ENCODE data around the gene RALGPS2.
"Not testable (repeated sequence)": the region's sequence is repeated elsewhere in the genome, so short reads cannot be mapped to it uniquely, and the experiment has no call there.

RALGPS2 gene

DNA sequence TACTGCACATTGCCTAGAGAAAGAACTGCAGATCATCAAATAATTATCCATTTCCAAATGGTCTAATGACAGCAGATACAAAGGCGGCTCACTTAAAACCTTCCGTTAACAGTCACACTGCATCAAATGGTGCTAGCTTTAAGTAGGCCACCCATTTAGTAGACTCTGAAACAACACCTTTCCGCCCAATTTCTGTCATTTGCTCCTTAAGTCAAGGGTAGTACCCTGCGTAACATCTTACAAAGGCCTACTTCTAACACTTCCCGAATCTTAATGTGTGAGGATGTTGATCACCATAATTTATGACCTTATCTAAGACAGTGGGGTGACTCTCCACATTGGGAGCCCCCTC lies 692 bp upstream of the RALGPS2 start:
- no peak for DNase-seq (ENCODE audit: low spot score)

DNA sequence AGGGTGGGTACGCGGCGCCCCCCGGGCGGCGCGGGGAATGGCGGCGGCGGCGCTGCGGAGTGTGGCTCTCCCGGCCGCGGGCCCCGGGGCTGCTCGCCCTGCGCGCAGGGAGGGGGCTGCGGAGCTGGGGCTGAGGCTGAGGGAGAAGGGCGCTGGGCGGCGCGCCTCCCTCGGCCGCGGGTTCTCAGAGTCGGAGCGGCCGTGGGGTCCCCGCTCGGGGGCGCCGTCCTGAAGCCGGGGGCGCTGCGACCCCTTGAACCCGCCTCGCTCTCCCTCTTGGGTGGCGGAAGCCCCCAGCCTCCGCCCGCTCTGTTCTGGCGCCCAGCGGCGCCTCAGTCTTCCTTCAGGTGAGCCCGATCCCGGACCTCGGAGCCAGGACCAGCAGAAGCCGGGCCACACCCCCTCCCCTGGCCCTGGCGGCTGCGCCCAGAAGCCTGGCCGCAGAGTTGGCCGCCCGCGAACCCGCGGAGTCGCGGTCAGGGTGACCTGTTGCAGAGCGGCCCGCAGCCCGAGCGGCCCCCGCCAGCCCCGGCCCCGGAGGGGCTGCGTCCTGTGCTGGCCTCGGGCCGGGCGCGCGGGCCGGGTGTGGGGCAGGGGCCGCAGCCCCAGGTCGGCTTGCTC lies 532 bp downstream of the RALGPS2 start:
- peak; percentile 79 for DNase-seq (ENCODE audit: low spot score)

DNA sequence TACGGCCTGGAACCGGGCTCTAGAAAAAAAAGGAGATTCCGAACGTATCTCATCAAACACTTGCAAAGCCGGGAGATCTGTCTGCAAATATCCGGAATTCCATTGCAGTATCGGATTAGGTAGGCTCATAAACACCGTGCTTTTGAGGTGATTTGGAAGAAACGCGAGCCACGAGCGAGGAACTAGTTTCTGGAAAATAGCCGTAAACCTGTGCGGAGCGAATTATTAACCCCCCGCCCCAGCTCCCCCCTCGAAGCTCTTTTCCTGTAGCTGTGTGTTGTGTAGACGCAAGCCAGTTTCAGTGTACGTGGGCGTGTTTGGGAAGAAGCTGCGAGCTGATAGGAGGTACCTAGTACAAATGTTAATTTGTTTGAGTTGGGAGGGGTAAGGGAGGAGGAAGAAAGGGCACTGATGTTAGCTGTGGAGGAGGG lies 1.1 kb downstream of the RALGPS2 start:
- DNase-seq (ENCODE audit: low spot score) = peak; percentile 72

DNA sequence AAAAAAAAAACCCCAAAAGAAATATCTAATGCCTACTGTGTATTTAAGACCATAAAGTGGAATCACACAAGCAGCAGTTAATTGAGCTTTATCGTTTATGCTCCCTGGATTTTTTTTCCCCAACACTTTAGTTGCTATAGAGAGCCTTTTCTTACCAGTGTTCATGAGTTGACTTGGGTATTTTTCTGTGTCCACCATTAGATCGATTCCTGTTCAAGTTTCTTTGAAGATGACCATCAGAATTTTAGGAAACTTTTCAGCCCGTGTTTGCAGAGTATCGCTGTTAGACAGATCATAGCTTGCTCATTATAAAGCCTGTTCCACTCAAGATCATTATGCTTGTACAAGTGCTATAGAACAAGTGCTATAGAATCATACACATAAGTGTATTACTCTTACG lies 1.5 kb downstream of the RALGPS2 start:
- no peak for DNase-seq (ENCODE audit: low spot score)

DNA sequence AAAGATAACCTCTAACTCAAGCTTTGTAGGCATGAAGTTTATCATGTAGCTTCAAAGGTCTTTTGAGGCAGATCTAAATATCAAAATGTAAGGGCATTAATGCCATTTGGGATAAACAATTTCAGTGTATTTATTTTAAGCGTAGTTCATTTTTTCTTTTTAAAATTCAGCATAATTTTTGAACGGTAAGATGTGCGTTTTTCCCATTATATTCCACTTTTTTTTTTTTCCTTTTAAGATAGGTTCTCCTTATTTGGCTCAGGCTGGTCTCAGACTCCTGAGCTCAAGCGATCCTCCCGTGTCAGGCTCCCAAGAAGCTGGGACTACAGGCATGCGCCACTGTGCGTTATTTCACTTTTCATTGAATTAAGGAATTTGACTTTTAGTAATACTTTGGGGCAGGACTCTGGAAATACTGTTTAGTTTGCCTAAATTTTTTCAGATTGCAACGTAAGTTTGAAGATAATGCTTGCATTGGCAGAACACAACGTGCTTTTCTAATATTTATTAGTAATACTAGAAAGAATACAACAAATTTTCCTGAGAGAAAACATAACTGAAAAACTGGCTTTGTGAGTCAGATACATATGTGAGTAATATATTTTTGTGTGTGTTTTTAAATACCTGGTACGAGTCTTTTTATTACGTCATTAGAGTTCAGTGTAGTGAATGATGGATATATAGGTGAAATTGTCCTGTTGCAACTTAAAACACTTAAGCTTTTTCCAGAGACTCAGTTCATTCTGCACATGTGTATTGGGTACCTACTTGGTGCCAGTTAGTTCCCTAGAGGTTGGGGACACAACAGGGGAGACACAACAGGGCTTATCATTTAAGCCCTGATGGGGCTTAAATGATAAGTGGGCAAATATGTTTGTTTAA lies 2.2 kb downstream of the RALGPS2 start:
- no peak for DNase-seq (ENCODE audit: low spot score)

DNA sequence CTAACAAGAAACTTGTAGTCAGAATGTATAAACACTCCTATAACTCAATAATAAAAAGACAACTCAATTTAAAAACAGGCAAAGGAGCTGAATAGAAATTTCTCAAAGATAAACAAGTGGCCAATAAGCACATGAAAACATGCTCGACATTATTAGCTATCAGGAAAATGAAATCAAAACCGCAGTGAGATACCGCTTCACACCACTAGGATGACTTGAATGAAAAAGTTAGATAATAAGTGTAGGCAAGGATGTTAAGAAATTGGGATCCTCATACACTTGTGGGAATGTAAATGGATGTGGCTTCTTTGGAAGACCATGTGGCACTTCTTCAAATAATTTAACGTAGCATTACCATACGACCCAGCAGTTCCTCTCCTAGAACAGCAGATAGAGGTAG lies 8.9 kb downstream of the RALGPS2 start:
- no peak for DNase-seq (ENCODE audit: low spot score)

DNA sequence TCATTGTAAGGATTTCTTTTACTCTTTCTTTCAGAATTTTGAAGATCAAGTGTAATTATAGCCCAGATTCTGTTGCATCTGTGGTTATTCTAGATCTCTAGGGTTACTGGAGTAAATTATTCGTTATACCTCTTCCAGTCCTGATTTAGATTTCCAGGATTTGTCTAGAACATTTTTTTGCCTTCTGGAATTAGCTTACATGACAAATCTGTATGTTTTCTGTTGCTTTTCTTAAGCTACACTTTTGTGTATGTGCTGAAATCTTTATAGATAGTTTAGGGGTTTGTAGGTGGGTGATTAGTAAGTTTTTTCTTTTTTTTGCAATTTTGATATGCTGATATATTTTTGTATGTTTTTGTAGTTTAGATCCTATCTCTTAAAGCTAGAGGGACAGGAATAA lies 13.7 kb downstream of the RALGPS2 start:
- no peak for DNase-seq (ENCODE audit: low spot score)

DNA sequence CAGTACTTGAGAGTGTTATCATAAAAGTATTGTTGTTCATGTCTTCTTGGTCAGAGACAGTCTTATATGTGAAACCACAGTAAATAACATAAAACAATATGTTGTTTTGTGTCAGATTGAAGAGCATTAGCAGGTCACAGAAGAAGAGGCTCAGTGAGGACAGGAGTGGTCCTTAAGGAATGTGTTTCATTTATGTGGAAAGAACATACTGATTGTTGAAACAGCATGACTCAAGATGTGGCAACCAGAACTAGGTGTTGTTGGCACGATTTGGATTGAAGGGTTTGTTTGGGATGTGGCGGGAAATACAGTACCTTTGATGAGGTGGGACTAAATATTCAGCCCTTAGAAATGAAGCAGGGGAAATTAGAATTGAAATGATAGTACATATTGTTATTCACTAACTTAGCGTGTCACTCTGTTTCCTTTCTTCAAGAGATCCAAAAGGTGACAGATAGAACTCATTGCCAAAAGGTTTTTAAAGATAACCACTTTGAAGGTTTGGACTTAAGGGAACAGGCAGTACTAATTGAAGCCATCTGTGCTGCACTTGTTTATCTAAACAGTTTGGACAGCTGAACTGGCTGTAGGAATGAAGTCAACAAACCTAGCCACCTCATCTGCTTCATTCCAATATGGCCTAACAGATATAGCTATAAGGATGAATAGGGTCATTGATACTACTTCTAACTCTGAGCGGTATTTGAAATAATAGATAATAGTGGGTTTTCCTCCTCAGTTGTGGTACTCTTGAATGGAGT lies 14.4 kb downstream of the RALGPS2 start:
- DNase-seq (ENCODE audit: low spot score) = no peak

DNA sequence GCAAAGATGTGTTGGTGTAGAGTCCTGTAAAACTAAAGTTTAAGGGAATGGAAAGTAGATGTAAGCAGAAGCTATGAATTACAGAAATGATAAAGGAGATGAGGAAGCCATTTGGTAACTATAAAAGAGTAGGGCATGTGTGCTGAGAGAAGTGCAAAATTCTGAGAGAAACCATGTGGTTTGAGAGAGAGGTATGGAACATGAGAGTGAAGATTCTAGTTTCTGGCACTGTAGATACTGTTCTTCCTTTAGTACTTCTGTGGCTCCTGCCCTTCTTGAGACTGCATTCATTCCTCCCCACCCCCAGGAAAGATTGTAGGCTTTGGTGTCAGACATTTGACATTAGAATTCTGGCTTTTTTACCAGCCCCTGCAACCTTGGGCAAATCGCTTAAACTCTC lies 15.4 kb downstream of the RALGPS2 start:
- DNase-seq (ENCODE audit: low spot score) = no peak

DNA sequence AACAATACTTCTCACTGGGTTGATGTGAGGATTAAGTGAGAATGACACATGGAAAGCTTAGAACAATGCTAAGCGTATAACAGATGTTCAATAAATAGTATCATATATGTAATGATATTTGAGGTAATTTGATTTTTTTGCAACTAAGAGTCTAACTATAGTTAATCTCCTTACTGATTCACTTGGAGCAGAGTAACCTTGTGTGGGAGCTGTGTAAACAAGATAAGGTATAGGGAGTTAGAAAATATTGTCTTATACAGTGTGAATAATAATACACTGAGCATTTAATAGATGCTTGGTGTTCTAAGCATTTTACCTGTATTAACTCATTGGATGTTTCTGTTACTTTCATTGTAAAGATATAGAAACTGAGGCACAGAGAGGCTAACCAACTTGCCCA lies 15.9 kb downstream of the RALGPS2 start:
- DNase-seq (ENCODE audit: low spot score) = no peak

DNA sequence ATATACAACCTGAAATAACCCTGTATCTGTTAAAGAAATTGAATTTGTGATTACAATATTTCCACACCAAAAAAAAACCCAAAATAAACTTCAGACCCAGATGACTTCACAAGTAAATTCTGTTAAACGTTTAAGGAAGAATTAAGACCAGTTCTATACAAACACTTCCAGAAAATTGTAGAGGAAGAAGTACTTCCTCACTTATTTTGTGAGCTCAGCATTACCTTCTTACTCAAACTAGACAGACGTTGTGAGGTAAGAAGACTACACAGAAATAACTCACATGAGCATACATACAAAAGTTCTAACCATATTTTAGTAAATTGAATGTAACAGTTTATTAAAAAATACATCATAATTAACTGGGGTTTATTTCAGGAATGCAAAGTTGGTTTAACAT lies 18.8 kb downstream of the RALGPS2 start:
- DNase-seq (ENCODE audit: low spot score) = no peak

DNA sequence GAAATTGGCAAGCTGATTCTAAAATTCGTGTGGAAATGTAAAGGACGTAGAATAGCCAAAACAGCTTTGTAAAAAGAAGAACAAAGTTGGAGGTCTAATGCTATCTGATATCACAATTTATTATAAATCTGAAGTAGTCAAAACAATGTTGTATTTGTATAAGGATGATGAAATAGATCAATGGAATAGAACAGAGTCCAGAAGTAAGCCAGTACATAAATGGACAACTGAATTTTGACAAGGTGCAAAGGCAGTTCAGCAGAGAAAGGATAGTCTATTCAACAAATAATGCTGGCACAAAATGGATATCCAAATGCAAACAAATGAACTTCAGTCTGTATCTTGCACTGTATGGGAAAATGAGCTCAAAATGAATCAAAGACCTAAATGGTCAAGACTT lies 20.2 kb downstream of the RALGPS2 start:
- no peak for DNase-seq (ENCODE audit: low spot score)

DNA sequence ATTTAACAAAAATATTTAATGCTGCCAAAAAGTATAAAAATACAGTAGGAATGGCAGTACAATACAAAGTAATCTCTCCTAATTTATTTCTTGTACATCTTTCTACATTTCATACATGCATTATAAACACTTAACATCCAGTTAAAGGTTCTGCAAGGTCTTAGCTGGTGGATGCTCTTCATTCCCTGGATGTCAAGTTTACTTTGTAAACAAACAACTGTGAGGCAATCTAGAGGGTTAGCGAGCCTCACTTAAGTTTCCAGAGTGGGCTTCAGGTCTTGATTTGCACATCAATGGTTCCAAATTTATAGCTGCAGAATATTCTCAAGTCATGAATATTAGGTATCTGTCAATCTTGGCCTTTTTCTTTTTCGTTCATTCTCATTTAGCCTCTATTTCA lies 21.3 kb downstream of the RALGPS2 start:
- DNase-seq (ENCODE audit: low spot score) = no peak

DNA sequence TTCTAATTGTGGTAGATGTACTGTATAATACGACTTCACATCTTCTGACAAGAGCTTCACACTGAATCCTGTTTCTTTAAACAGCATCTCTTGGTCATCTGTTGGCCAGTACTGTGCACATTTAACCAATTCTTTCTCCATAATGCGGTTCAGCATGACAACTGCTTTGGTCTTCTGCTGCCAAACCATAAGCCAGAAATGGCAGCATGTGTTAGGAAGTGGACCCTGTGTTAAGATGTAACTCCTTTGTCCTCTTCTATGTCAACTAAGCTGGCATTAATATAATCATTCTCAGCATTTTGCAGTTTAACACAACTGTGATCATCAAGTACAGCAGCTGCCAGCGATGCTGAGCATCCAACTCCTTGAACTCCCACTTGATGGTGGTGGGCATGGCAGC lies 22.3 kb downstream of the RALGPS2 start:
- DNase-seq (ENCODE audit: low spot score) = not testable (repeated sequence)

DNA sequence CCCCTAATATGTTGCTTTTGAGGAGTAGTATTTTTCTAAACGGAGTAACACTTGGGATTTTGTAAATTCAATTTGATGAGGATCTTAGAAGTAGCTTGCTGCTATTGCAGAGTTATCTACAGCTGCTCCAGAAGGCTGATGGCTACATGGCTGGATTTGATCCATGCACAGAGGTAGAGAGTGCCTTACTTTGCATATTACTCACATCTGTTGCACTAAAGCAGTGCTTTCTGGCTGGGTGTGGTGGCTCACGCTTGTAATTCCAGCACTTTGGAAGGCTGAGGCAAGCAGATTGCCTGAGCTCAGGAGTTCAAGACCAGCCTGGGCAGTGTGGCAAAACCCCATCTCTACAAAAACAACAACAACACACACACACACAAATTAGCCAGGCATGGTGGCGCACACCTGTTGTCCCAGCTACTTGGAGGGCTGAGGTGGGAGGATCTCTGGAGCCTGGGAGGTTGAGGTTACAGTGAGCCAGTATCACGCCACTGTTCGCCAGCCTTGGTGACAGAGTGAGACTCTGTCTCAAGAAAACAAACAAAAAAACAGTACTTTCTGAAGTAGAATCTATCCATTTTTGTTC lies 24.6 kb downstream of the RALGPS2 start:
- DNase-seq (ENCODE audit: low spot score) = no peak

DNA sequence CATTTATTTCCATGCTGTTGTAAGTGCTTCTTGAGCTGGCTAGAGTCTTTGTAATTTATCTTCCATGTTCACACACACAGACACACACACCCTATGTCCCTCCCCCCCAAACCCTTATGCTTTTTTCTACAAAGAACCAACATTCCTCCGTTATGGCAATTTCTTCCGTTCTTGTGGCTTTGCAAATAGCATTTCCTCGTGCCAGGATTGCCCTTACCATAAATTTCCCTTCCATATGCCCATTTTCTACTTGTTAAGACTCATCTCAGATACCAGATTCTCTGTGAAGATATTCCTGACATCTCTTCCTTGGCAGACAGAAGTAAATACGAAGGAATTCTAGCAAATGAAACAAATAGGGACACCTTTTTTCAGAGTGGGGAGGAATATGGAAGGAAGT lies 26.0 kb downstream of the RALGPS2 start:
- no peak for DNase-seq (ENCODE audit: low spot score)

DNA sequence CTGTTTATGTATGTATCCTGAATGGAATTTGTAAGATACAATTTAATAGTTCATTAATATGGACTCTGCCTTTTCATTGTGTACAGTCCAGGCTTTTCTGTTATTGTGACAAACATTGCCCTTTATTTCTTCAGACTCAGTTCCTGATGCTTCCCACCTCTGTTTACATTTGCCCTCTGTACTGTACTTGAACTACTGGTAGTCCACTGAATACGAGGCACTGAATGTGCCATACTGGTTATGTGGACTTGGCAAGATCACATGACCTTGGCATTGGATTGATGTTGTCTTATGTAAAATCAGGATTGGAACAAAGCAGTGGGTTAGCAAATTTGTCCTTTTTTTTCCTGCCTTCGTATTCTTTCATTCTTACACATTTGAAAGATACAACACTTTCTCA lies 27.8 kb downstream of the RALGPS2 start:
- DNase-seq (ENCODE audit: low spot score) = no peak

DNA sequence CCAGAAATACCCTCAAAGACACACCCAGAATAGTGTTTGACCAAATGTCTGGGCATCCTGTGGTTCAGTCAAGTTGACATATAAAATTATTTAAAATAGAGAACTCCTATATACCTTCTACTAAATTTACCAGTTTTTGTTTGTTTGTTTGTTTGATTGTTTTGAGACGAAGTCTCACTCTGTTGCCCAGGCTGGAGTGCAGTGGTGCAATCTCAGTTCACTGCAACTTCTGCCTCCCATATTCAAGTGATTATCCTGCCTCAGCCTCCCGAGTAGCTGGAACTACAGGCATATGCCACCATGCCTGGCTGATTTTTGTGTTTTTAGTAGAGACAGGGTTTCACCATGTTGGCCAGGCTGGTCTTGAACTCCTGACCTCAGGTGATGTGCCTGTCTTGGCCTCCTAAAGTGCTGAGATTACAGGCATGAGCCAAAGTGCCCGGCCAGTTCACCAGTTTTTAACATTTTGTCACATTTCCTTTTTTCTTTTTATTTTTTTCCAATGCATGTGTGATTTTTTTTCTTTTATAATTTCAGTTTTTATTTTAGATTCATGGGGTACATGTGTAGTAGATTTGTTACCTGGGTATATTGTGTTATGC lies 29.7 kb downstream of the RALGPS2 start:
- not testable (repeated sequence) for DNase-seq (ENCODE audit: low spot score)

DNA sequence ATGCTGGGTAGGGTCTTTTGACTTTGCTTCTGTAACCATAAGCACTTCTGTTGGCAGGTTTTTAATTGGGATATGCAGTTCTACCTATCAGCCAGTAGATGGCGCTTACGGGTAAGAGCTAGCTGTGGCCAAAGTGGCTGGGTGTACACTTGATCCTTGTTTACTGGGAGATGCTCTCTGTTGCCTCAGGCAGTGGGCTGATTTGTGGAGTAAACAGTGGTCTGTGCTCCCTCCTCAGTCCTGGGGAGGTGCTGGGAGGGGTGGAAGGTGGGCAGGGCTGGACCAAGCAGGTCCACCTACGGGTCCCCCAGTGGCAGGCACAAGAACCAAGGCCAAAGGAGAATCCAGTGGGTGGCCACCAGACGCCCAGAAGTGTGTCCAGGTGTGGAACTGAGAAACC lies 43.4 kb downstream of the RALGPS2 start:
- peak; percentile 47 for DNase-seq (ENCODE audit: low spot score)

DNA sequence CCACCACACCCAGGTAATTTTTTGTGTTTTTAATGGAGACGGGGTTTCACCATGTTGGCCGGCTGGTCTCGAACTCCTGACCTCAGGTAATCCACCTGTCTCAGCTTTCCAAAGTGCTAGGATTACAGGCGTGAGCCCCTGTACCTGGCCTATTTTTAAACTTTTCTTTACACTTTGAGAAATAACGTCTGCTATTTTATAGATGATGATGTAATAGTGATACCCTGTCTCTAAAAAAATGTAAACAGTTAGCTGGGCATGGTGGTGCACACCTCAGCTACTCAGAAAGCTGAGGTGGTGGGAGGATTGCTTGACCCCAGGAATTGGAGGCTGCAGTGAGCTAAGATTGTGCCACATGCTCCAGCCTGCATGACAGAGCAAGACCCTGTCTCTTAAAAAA lies 47.9 kb downstream of the RALGPS2 start:
- DNase-seq (ENCODE audit: low spot score) = no peak

DNA sequence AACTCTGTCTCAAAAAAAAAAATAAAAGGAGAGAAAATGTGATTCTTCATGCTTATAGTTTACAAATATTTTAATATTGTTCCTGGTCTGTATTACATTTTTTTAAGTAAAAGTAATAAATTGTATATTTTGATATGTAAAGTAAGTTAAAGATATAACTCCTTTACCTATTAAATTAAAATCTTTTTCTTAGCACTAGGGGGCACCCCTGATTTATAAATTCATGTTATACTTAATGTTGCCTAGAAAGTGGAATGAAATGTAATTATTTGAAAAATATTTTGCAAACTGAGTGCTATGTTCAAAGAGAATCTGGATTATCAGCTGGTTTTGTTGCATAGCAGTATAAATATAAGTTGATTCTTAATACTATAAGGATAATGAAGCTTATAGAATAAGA lies 49.2 kb downstream of the RALGPS2 start:
- no peak for DNase-seq (ENCODE audit: low spot score)

DNA sequence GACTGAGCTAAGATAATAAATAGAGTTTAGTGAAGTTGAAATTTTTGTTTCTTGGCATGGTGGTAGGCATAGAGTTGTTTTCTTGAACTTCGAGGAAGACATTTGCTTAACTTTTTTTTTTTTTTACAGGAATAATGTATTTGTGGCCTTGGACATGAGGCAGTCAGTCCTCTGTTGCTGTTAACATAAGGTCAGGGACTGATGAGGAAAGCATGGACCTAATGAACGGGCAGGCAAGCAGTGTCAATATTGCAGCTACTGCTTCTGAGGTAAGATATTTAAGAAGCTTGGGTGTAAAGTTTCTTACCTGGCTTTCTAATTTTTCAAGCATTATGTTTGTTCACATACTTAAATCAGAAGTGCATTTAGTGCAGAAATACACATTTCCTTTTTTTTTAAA lies 51.5 kb downstream of the RALGPS2 start:
- no peak for DNase-seq (ENCODE audit: low spot score)
